ENCODE data around the gene GLG1.

The GLG1 gene

DNA sequence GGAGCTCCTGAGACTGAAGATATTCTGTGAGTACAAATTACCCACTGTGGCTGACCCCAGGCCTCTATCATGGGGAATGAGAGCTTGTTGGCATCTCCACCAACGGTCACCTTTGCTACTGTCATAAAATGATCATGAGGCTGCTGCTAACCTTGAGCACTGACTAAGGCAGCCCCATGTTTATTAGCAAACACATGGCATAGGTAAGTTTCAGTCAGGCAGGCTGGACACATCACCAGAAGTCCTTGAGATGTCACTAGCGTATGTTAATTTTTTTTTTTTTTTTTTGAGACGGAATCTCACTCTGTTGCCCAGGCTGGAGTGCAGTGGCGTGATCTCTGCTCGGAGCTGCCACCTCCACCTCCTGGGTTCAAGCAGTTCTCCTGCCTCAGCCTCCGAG lies 1.5 kb upstream of the GLG1 start:
- no peak for DNase-seq

GRCh38 chr16:74607962-74608356 lies 1.0 kb upstream of the GLG1 start:
- no peak for DNase-seq

DNA sequence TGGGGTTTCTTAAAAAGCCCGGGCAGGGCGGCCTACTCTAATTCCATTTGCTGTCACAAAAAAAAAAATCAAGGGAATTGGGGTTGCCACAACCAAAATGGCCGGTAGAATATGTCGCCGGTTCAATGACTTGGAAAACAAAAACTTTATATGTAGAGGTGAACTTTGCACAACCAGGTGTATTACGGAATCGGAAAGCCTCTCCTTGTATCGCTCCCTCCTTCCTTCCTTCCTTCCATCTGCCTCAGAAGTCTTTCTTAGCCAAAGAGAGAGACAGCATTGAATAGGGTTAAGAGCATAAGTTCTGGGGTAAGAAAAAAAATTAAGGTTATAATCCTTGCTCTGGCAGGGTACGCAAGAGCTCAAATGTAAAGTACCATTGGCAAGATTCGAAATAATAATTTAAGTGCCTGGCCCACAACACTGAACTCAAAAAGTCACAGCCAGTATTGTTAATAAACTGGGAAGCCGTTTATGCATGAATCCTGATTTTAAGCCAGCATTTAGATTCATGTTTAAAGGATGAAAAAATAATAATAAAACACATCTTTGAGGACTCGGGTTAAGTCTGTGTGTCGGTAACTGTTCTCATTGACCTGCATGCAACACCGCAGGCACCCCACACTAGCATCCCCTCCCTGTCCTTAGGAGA lies 522 bp upstream of the GLG1 start:
- no peak for DNase-seq

DNA sequence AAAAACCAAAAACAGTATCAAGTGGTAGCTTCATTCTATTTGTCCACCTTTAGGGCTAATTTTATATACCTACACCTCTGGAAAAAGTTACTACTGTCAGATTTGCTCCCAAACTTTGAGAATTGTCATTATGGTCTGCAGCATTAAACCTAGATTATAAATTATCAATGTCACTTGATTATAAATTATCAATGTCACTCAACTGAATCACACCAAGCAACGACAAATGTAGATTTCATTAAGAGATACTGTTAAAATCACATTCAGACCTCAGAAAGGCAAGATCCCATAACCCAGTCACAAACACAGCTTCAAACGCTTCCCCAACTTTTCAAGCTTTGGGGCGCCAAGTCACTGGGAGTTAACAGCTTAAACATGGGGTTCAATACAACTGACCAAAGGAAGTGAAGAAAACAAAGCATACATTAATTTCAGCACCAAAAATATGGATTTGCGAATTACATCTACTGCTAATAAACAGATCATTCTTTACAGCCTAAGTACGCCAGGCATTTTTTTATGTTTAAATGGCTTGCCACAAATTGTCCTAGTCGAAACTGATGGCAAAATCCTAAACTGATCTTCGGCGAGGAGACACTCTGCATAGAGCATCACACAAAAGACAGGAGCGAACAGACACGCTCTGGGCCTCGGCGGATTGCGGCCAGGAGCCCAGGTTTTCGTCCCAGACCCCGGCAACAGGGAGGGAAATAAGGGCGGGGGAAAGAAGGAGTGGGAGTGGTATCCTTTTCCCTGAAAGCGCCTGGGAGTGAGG lies 981 bp downstream of the GLG1 start:
- no peak for DNase-seq

- no peak for DNase-seq
Observed at GRCh38 chr16:74605332-74605731, 1.6 kb downstream of the GLG1 start.

DNA sequence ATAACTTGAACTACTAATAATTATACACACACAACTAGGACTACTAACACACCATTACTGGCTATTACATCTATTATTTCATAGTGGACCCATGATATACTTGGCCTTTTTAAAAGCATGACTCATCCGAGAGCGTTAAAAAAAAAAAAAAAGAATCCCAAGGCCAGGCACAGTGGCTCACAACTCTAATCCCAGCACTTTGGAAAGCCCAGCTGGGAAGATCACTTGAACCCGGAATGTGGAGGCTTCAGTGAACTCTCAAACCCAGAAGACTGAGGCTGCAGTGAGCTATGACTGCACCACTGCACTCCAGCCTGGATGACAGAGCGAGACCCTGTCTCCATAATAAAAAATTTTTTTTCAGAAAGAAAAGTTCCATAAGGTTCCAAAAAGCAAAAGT lies 3.1 kb downstream of the GLG1 start:
- no peak for DNase-seq

DNA sequence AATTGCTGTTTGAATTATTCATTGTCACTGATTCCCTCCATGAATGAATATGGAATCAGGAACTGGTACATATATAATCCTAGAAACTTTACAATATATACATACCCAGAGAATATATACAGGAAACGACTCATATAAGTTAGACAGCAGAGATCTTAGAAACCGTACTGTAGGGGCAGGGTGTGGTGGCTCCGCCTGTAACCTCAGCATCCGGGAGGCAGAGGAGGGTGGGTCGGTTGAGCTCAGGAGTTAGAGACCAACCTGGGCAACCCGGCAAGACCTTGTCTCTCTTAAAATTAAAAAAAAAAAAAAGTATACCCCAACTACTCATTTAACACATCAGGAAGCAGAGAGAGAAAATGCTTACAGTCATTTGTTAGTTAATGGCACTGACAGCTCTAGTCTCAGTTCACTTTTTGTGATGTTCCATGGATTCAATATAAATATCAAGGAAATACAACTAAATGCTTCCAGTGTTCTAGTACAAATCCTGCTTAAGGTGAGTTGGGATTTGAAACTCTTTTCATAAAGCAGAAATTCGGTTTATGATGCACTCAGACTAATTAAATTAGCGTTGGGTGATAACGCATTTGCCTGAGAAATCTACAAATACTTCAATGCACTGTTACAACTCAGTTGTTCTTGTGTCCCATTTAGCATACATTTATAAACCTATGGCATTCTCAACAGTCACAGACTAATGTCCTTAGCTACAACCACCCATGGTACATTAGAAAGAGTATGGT lies 5.6 kb downstream of the GLG1 start:
- DNase-seq = peak; percentile 39

DNA sequence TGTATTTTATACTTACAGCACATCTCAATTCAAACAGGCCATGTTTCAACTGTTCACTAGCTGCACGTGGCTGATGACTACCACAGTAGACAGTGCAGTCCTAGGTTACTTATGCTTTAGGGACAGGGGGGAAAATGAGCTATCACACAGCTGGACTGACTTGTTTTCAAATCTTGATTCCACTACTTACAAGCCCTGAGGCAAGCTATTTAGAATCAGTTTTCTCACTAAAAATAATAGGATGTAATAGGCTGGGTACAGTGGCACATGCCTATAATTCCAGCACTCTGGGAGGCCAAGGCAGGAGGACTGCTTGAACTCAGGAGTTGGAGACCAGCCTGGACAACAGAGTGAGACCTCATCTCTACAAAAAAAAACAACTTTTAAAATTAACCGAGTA lies 10.3 kb downstream of the GLG1 start:
- DNase-seq = no peak

DNA sequence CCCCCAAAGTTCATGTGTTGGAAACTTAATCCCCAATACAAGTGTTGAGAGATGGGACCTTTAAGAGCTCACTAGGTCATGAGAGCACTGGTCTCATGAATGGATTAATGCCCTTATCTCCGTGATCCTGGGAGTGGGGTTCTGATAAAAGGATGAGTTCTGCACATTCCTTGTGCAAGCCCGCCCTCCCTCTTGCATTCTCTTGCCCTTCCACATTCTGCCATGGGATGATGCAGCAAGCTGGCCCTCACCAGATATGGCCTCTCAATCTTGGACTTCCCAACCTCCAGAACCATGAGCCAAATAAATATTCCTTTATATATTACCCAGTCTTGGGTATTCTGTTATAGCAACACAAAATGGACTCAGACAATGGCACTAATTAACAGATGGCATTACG lies 14.1 kb downstream of the GLG1 start:
- DNase-seq = no peak

DNA sequence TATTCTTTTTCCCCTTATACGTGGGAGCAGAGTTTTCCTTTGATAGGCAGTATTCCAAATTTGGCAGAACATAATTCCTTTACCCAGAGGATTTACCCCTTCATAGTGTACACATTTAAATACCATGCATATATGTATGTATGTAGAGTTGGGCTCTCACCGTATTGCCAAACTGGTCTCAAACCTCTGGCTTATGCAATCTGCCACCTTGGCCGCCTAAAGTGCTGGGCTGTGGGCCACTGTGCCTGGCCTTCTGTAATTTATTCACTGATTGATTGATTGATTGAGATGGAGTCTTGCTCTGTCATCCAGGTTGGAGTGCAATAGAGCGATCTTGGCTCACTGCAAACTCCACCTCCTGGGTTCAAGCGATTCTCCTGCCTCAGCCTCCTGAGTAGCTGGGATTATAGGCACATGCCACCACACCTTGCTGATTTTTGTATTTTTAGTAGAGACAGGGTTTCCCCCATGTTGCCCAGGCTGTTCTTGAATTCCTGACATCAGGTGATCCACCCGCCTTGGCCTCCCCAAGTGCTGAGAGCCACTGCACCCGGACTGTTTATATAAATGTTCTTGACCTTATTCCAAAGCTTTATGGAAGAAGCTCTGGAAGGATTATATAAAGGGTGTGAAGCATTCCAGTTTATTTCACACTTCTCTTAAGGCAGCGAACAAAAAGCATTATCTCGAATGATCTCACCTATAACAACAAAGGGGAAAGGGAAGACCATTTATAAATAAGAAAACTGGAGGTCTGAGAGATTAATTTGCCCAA lies 14.9 kb downstream of the GLG1 start:
- no peak for DNase-seq

DNA sequence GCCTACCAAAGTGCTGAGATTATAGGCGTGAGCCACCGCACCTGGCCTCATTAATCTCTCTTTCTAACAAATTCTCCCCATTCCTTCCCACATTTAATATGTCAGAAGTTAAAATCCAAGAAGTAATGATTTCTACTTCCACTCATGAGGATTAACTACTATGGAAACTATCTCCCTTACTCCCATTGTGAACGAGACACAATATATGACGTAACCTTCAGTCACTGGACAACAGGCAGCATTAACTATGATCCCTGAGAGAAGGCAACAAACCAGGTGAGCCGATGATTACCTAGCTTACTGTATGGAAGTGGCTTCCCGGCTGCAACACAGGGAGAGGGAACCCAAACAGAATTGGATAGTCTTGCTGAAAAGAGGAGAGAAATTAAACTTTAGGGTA lies 20.0 kb downstream of the GLG1 start:
- no peak for DNase-seq

- DNase-seq = no peak
Observed at GRCh38 chr16:74585846-74586443, 21.0 kb downstream of the GLG1 start.

GRCh38 chr16:74583926-74584666 lies 22.8 kb downstream of the GLG1 start:
- no peak for DNase-seq

DNA sequence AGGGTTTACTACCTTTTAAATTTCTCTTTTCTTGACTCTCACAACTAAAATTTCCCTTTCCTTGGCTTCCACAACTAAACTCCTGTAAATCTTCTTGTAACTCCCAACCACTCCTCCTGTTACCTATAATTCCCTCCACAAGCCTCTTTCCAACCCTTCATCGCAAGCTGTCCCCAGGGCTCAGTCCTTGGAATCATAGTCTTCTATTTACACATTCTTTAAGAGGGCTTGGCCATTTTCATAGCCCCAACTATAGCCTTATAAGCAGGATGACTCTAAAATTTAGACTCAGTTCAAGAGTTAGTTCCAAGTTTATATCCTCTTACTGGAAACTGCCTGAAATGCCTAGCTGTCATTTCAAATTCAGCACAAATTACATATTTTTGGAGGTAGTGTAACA lies 23.9 kb downstream of the GLG1 start:
- DNase-seq = no peak

DNA sequence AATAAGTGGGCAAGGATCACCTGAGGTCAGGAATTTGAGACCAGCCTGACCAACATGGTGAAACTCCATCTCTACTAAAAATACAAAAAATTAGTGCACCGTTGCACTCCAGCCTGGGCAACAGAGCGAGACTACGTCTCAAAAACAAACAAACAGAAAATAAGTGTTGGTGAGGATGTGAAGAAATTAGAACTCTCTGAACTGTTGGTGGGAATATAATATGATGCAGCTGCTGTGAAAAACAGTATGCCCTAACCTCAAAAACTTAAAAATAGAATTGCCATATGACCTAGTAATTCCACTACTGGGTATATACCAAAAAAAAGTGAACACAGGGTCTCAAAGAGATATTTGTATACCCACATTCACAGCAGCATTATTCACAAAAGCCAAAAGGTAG lies 26.1 kb downstream of the GLG1 start:
- DNase-seq = no peak

DNA sequence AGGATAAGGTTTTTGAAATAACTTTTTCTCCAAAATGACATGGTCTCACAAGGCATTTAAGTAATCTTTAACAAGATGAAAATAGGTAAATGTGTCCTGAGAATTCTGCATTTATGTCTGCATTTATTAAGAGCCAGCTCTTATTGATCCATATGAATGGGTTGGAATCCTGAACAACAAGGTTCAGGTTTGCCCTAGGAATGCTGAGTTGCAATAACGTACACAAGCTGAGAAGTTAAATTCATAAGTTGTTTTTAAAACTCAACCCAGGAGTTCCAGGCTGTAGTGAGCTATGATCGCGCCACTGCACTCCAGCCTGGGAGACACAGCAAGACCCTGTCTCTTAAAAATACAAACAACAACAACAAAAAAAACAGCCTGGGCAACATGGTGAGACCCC lies 28.1 kb downstream of the GLG1 start:
- no peak for DNase-seq

DNA sequence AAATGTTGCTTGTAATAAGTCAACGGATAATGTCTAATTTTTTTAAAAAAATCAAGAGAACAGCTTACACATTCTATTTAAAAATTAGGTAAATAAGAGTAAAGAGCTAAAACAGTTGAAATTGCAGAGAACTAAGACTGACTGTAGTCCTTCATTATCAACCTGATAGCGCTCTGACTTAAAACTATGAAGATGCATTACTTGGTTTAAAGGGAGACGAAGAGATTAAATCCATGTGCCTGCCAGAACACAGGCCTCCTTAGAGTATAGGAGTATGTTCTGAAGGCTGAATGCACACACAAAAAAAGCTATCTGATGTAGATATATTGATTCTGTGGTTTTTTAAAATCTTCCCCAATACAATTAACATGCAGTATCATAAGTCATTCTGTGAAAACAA lies 28.5 kb downstream of the GLG1 start:
- DNase-seq = no peak

- no peak for DNase-seq
Observed at GRCh38 chr16:74577882-74578366, 29.0 kb downstream of the GLG1 start.

DNA sequence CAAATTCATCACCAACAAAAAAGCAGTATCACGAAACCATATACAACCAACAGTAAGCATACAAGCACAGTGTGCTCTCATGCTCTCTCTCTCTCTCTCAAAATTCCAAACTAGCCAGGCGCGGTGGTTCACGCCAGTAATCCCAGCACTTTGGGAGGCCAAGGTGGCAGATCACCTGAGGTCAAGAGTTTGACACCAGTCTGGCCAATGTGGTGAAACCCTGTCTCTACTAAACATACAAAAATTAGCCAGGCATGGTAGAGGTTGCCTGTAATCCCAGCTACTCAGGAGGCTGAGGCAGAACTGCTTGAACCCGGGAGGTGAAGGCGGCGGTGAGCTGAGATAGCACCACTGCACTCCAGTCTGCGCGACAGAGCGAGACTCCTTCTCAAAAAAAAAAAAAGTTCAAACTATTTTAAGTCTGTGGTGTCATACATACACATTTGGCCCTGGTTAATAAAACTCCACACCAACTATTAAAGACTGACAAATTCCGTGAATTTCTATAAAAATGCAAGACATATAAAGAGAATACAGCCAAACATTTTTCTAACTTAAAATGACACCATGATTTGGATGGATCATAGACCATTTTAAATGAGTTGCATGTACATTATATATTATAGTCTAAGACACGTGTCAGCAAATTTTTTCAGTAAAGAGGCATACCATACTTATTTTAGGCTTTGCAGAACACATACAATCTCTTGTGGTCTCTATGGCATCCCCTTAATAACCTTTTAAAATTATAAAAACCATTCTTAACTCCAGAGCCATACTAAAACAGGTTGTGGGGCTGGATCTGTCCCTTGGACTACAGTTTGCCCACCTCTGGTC lies 30.9 kb downstream of the GLG1 start:
- no peak for DNase-seq

- DNase-seq = no peak
Observed at GRCh38 chr16:74575175-74575806, 31.6 kb downstream of the GLG1 start.

DNA sequence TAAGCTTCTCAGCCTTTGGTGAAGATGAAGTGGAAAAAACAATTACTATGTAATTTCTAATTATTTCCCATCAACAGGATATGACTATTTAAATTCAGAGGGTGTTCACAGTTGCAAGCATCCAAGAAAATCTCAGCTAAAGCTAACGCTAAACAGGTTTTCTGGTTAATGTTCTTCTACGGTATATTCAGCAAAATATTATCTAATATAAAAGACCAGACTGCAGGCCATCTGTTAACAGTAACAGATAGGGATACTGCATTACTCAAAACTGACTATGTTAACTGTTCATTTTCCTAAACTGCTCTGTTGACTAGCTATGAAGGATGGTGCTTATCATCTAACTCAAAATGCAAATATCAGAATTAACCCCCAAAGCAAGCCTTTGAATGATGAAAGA lies 32.8 kb downstream of the GLG1 start:
- no peak for DNase-seq

Measured in NCI-H226 (cell line).